OCI-LY3 (cell line): ENCODE results near the gene LAT.

Experiments
- CTCF ChIP-seq: fragments of 200-600, 300-600 bp; sonication (generic); IDR thresholded peaks from 2 replicates; pipeline ENCODE4 v1.5.1; 2014; ENCODE audit warnings: antibody characterized with exemption, low read length, low read depth
- EZH2phosphoT487 ChIP-seq: fragments of 200-600 bp; shearing (Covaris generic); IDR thresholded peaks from 2 replicates; pipeline ENCODE4 v1.6.1; 2018; ENCODE audit warnings: antibody characterized with exemption, mixed run types, low read depth

- no peak for TF ChIP-seq CTCF
- no peak for TF ChIP-seq EZH2phosphoT487
These were observed 1.6 kb downstream of the LAT start for GRCh38 chr16:28986492-28986891.
